Gastrocnemius medialis (tissue), 4 donors: ENCODE measurements around the gene PTBP1.

Experiments used
- CTCF ChIP-seq, 5 experiments: fragments of 450-650 bp in 3 of 5; fragments of 200-600 bp in 2 of 5; sonication (generic) in 2 of 5; IDR thresholded peaks in 4 of 5; conservative IDR thresholded peaks in 1 of 5; 1 replicate in 4 of 5; 2 replicates in 1 of 5; pipeline ENCODE4 v1.5.1; 2016 to 2019; ENCODE audit warnings: antibody characterized with exemption in 5 of 5, mild to moderate bottlenecking in 3 of 5, moderate library complexity in 3 of 5
- POLR2A ChIP-seq, 2 donors: fragments of 450-650 bp; IDR thresholded peaks; one replicate each; pipeline ENCODE4 v1.6.1; 2017; ENCODE audit warnings: antibody characterized with exemption in 2 of 2, mild to moderate bottlenecking in 2 of 2, moderate library complexity in 2 of 2

GRCh38 chr19:854549-854948 lies 57.3 kb downstream of the PTBP1 start:
- TF ChIP-seq CTCF (IDR thresholded peaks at IDR 0.05 in 4 of 5, conservative IDR thresholded peaks at IDR 0.05 in 1 of 5) (no peak), POLR2A (IDR thresholded peaks at IDR 0.05) (no peak)
